WERI-Rb-1 (cell line): Measurements from ENCODE around the gene STPG1.
A peak's percentile ranks its signal among the peaks of the same experiment; 100 is the strongest.

Experiments used
- DNase-seq: peaks from one replicate; pipeline ENCODE4 v3.0.0-alpha.2; 2020
- H3K27ac ChIP-seq: fragments of 250-450 bp; sonication (Bioruptor Pico); 2 replicates; pipeline ENCODE4 v1.5.1; 2020; ENCODE audit warnings: mild to moderate bottlenecking, moderate library complexity
- H3K27me3 ChIP-seq: fragments of 250-450 bp; sonication (Bioruptor Pico); 2 replicates; pipeline ENCODE4 v1.5.1; 2021; ENCODE audit warnings: mild to moderate bottlenecking, low read depth, moderate library complexity; ENCODE audit not compliant: insufficient read depth, severe bottlenecking
- H3K36me3 ChIP-seq: fragments of 250-450 bp; sonication (Bioruptor Pico); 2 replicates; pipeline ENCODE4 v1.5.1; 2020; ENCODE audit warnings: mild to moderate bottlenecking, moderate library complexity
- H3K4me3 ChIP-seq: 2 replicates; pipeline ENCODE4 v1.5.1; 2011; ENCODE audit warnings: low read depth, mild to moderate bottlenecking, control low read depth, low read length
- H3K9me3 ChIP-seq: fragments of 250-450 bp; sonication (Bioruptor Pico); 2 replicates; pipeline ENCODE4 v1.5.1; 2021; ENCODE audit warnings: mild to moderate bottlenecking, moderate library complexity; ENCODE audit not compliant: severe bottlenecking
- TF ChIP-seq, protein P1 (sequence below): IDR thresholded peaks from 2 replicates; pipeline ENCODE4 v1.5.1; 2011; ENCODE audit warnings: low read depth, mild to moderate bottlenecking, control low read depth, inconsistent platforms, low read length

The STPG1 gene

DNA sequence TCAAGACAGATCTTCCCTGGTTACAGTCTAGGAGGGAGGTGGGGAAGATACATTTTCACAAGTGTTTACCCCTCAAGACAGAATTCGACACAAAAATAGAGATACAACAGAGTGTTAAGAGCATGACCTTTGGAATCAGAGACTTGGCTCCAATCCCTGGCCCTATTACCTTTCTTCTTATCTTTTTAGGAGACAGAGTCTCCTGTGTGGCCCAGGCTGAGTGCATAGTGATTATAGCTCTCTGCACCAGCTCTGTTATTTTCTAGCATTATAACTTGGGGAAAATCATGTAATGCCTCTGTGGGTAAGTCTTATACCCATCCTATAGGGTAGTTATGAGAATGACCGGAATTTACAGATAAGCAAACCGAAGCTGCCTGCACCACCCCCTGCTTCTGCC, 11.9 kb upstream of the STPG1 start:
- TF ChIP-seq, protein P1, sequence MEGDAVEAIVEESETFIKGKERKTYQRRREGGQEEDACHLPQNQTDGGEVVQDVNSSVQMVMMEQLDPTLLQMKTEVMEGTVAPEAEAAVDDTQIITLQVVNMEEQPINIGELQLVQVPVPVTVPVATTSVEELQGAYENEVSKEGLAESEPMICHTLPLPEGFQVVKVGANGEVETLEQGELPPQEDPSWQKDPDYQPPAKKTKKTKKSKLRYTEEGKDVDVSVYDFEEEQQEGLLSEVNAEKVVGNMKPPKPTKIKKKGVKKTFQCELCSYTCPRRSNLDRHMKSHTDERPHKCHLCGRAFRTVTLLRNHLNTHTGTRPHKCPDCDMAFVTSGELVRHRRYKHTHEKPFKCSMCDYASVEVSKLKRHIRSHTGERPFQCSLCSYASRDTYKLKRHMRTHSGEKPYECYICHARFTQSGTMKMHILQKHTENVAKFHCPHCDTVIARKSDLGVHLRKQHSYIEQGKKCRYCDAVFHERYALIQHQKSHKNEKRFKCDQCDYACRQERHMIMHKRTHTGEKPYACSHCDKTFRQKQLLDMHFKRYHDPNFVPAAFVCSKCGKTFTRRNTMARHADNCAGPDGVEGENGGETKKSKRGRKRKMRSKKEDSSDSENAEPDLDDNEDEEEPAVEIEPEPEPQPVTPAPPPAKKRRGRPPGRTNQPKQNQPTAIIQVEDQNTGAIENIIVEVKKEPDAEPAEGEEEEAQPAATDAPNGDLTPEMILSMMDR = no peak
- Histone ChIP-seq H3K27me3 (no peaks in the 10 kb centered on the region), H3K9me3 (no peaks in the 10 kb centered on the region), H3K4me3 (no peak overlapping the region), H3K36me3 (peaks cover 20% of the 10 kb centered on the region), H3K27ac (no peak overlapping the region)
- no peak for DNase-seq

DNA sequence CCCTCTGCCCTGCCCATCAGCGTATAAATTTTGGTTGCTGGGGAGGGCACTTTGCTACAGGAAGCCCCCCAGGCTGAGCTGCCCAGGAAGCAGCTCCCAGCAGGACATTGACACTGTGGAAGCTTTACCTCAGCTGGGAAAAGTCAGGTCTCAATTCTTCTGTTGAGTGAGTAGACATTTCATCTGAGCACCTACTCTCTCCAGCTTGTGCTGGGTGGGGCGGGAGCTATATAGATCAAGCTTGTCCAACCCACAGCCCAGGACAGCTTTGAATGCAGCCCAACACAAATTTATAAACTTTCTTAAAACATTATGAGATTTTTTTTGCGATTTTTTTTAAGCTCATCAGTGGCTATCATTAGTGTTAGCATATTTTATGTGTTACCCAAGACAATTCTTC, 11.4 kb upstream of the STPG1 start:
- H3K27me3 ChIP-seq = no peaks in the 10 kb centered on the region
- TF ChIP-seq, protein P1 = no peak
- no peak overlapping the region for H3K4me3 ChIP-seq
- no peak overlapping the region for H3K27ac ChIP-seq
- no peak for DNase-seq
- peaks cover 23% of the 10 kb centered on the region for H3K36me3 ChIP-seq
- H3K9me3 ChIP-seq = no peaks in the 10 kb centered on the region

DNA sequence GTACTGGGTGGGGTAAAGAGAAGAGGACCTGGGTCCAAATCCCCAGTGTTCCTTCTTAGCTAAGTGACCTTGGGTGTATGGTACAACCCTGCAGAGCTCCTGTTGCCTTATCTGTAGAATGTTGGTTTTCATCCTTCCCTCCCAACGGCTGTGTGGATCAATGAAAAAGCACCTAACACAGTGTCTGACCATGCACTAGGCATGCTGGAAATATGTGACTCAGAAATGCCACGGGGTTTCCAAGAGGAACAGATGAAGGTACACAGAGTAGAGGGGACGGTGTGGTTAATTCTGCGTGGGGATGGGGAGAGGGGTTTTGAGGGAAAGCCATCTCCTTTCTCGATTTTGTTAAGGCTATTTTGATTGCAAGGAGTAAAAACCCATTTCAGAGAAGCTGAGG, 10.6 kb upstream of the STPG1 start:
- H3K9me3 ChIP-seq = no peaks in the 10 kb centered on the region
- DNase-seq = no peak
- H3K27me3 ChIP-seq = no peaks in the 10 kb centered on the region
- TF ChIP-seq, protein P1 = no peak
- H3K36me3 ChIP-seq = peaks cover 29% of the 10 kb centered on the region
- H3K4me3 ChIP-seq = no peak overlapping the region
- no peak overlapping the region for H3K27ac ChIP-seq

DNA sequence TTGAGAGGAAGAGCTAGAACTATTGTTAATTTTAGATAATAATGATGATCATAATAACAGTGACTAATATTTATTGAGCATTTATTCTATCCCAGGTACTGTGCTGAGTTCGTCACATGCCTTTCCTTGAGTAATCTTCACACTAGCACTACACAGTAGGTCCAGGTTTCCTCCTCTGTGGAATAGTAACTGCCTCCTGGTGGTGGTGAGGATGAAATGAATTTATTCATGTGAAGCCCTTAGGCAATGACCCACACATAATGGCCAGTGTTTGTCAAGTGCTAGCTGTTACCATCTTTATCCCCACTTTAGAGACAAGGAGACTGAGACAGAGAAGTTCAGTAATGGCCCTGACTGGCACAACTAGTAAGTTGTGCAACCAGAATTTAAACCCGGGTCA, 7.9 kb upstream of the STPG1 start:
- peaks cover 30% of the 10 kb centered on the region for H3K36me3 ChIP-seq
- DNase-seq = no peak
- H3K9me3 ChIP-seq = no peaks in the 10 kb centered on the region
- no peaks in the 10 kb centered on the region for H3K27me3 ChIP-seq
- TF ChIP-seq, protein P1 = 0 out of 2 replicates have a peak, but pooled peaks have one; percentile 6
- no peak overlapping the region for H3K4me3 ChIP-seq
- H3K27ac ChIP-seq = no peak overlapping the region

DNA sequence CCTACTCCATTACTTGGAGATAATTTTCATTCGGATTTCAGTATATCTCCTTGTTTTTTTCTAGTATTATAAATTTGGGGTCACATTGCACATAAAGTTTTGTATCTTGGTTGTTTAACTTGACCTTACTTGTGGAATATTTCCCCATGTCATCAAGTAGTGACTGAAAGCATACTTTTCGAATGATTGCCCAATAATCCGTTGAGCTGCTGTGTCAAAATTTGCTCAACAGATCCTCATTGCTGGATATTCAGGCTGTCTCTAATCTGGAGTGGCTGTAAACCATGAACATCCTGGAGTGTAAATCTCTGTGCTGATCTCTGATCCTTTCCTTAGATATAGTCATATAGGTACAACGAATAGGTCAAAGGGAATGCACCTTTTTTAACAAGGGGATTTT, 7.0 kb upstream of the STPG1 start:
- Histone ChIP-seq H3K4me3 (no peak overlapping the region), H3K27me3 (no peaks in the 10 kb centered on the region), H3K36me3 (peaks cover 30% of the 10 kb centered on the region), H3K9me3 (no peaks in the 10 kb centered on the region), H3K27ac (no peak overlapping the region)
- TF ChIP-seq, protein P1 = no peak
- no peak for DNase-seq

DNA sequence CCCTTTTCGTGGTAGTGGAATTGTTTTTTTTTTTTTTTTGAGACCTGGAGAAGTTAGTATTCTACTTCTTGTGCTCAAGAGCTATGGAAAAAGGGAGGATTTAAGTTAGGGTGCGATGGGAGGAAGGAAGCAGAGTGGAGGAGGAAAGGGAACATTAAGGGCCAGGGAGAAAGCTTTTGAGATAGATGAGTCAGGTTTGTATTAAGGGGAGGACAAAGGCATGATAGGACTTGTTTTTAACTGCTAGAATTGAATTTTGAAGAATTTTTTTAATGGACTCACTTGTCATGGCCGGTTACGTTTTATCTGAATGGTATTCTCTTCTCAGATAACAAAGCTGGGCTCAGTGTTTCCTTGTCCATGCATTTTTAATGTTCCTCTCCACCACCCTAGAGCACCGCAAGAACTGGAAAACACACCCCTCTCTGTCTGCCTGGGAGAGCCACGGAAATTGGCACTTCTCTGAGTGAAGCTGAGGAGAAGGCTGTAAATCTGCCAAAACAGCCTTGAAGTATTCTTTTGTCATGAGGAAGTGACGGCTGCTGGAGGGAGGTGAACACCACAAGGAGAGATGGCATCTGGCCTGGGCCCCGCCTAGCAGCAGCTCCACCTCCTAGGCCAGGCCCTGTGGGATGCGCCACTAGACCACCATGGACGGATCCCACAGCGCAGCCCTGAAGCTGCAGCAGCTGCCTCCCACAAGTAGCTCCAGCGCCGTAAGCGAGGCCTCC, 5.5 kb upstream of the STPG1 start:
- Histone ChIP-seq H3K27me3 (no peaks in the 10 kb centered on the region), H3K36me3 (peaks cover 30% of the 10 kb centered on the region), H3K9me3 (no peaks in the 10 kb centered on the region), H3K4me3 (no peak overlapping the region), H3K27ac (no peak overlapping the region)
- TF ChIP-seq, protein P1 = no peak
- DNase-seq = no peak
